Medulla oblongata (tissue), 1 donor: ENCODE measurements around the gene DGKB.
"Not testable (repeated sequence)": the region's sequence is repeated elsewhere in the genome, so short reads cannot be mapped to it uniquely, and the experiment has no call there.

ENCODE experiments used
- DNase-seq: peaks from one replicate; pipeline ENCODE4 v3.0.0-alpha.2; 2015; ENCODE audit errors: extremely low spot score

DGKB gene

DNA sequence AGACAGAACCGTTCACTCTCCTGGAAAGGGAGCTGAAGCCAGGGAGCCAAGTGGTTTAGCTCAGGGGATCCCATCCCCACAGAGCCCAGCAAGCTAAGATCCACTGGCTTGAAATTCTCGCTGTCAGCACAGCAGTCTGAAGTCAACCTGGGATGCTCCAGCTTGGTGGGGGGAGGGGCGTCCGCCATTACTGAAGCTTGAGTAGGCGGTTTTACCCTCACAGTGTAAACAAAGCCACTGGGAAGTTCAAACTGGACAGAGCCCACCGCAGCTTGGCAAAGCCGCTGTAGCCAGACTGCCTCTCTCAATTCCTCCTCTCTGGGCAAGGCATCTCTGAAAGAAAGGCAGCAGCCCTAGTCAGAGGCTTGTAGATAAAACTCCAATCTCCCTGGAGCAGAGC, 443.7 kb downstream of the DGKB start:
- not testable (repeated sequence) for DNase-seq

DNA sequence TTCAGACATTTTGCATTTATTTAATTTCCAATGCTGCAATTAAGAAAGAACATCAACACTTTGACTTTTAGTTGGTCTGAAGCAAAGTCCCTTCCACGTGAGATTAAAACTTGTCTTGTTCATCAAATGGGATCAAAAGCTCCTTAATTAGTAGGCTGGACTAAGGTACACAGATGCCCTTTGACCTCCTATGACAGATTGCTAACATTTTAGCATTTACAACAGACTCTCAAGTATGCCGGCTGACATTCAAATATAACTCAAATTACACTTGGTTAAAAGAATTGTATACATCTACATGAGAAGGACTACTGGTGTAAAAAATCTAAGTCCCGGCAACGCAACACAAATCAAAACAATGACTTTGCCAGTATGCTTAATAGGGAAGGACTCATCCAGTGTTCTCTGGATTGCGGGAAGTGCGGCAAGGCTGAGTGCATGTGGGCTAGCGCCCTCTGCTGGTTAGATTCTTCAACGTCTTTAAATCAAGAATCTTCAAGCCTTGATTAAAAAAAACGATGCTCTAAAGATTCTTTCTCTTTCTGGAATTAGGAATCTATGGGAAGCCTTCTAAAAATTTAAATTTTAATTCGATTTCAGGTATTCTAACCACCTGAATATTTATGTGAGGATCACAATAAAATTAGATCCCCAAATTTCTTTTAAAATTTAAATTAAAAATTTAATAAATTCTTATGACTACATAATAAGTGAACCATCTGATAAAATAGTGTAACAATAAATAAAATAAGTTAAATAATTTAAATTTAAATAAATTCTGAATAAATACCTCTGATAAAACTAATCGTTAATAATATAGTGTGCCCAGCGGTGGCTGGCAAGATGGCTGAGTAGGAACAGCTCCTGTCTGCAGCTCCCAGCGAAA, 444.7 kb downstream of the DGKB start:
- DNase-seq, result peak; percentile 88

DNA sequence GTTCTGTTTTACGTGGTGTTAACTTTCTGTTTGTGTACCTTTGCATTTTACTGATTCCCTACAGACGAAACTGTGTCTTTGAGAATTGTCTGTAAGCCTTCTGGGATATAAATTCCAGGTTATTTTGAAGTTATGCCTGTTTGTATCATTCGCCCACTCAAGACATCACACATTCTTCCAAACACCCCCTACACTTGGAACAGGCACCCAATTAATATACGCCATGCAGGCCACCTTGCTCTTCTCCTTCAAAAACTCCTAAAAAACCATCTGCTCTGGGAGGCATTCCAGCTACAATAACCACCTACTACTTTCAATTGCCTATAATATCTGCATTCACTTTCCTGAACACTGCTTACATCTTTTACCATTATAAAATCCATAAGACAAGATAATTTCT, 453.3 kb downstream of the DGKB start:
- DNase-seq, result no peak

DNA sequence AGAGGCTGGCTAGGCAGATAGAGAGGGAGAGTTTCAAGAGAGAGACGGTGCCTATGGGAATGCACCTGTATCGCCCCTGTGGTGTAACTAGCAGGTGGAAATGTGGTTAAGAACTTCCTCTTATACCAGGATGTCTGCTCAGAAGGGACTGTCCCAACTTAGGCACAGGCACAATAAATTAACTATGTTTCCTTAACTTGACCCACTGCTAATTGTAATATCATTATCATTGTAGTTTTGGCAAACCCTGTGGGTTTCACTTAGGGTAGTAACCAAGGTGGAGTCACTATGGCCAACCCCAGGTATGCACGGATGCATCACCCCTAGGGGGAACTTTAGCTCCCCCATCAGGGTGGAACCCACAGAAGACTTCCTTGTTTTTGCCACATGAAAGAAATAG, 455.7 kb downstream of the DGKB start:
- DNase-seq, result no peak

DNA sequence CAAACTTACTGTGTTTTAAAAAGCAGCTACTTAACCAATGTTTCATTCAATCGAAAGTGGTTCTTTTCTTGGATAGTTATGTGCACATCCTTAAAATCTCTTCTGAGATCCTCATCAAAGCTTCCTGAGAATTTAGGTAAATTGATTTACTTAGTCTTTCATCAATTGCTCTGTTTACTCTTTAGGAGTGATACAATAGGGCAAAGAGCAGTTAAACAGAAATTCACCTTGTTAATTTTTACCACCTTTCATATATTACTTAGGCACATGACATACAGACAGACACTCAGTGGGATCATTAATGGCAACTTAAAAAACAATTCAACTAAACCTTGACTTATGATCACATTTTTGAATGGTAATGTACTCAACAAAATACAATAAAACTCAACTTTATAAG, 456.3 kb downstream of the DGKB start:
- no peak for DNase-seq

DNA sequence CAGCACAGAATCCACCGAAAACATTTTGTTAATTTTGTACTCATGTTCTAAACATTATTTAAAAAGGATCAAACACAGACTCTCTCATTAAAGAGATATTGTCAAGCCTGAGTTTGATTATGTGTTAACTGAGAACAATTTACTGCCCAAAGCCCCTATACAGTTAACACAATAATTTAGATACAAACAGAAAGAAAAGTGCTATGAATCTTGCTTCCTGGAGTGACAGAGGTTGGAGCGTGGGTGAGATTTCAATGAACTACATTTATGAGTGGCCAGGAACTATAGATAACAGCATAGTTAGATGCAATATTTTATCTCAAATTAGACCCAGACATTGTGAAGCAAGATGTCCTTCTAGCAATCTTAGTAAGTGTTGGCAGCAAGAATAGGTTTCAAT, 464.2 kb downstream of the DGKB start:
- no peak for DNase-seq

DNA sequence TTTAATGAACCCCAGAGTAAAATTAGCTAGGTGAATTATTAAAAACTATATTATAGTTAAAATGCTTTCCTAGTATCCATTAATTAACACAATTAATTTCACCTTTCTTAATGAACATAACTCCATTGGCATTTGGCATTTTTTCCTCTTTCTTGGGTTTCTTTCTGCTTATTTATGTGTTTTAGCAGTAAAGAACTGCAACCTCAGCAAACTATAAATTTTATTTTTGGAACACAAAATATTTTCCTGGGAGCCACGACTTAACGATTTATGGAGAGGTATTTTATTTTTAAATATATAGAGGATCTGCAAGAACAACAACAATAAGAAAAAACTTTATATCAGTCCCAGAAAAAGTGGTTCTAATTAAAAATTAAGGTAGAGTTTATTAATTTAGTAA, 465.7 kb downstream of the DGKB start:
- DNase-seq, result no peak

DNA sequence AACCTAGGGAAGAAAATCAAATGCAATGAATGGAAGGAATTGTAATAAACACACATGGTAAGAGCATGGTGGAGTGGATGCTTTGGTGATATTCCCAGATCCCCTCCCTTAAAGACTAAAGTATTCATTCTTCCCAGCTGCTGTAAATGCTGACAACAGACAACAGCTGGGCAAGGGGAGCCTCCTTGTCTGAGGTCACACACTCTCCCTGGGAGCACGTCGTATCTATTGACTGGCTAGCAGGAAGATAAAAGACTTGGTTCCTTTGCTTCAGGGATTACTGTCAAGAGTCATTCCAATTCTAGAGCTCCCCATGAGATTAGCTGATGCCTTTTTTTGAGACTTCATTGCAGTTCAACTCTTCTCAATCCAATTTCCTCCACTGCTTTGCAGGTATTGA, 469.6 kb downstream of the DGKB start:
- DNase-seq, result no peak

DNA sequence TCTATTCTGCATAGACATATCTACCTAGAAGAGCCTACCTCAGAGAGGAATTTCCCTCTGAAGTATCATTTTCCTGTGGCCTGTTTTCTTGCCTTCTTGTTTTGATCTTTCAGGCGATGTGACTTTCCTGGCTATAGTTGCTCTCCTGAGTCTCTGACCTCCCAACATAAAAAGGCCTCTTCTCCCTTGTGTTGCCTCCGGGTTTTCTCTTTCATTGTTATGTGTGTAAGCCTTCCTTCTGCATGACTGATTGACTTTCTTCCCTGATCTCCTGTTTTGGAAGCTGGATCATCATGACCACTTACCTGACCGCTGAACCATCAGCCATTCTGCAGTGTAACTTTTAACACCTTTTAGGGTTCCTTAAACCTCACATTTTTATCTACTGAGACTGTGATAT, 471.6 kb downstream of the DGKB start:
- DNase-seq, result no peak

DNA sequence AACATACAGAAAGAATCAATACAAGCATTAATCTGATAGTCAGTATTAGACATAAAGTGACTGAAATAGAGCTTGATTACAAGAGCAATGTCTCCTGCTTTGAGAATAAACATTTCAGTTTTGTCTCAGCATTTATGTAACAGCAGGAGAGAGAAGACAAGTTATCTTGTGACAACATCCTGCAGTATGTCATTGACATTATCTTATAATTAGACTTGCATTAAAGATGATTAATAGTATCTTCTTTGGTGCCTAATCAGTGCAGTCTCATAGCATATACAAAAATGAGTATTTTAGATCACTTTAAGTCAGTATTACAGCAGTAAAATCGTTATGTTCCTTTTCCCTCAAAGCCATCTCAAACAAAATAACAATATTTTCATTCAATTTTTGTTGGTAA, 477.0 kb downstream of the DGKB start:
- DNase-seq, result no peak

DNA sequence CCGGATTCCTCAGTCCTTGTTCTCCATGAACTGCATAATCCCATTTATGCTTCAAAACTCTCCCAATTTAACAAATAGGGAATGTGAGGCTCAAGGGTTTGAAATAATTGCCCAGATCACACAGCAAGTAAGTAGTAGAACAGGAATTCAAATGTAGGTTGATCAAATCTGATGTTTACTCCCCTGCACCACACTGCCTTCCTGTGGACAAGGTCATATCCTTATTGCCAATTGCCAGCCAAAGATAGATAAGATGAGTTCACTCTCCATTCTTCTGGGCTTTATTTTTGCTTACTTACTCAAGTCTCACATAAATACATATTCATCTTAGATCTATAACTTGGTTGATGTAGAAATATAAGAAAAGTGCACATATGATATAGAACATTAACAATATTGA, 477.9 kb downstream of the DGKB start:
- no peak for DNase-seq

DNA sequence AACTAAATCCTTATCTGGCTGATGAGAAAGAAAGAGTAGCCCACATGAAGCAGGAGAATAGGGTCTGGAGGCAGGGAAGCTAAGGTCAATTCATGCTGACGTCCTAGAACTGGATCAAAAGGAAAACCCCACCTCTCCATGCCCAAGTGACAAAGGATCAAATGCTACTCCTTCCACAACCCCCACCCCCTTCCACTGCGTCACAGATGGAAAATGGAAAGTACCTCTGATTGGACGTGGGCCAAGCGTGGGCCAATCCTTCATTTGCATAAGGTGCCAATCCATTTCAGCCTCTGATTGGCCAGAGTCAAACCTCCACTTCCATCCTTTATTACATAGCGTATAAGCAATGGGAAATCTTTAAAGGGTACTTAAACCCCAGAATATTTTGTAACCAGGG, 481.8 kb downstream of the DGKB start:
- DNase-seq, result no peak

DNA sequence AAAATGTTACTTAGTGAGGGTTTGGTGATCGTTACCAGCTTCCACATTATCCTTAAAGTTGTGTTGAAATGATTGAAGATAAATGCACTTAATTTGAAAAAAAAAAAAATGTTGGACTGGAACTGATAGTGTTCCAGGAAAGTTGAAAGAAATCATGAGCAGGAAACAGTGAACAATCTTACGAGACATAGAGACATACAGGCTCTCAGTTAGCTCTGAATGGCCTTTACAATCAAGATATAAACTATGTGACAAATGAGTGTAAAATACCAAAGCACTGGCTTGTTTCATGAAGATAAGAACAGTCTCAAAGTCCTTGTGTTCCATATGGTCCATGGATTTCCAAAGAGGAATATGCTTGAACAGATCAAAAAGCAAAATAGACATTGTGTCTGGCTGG, 483.0 kb downstream of the DGKB start:
- DNase-seq, result no peak

DNA sequence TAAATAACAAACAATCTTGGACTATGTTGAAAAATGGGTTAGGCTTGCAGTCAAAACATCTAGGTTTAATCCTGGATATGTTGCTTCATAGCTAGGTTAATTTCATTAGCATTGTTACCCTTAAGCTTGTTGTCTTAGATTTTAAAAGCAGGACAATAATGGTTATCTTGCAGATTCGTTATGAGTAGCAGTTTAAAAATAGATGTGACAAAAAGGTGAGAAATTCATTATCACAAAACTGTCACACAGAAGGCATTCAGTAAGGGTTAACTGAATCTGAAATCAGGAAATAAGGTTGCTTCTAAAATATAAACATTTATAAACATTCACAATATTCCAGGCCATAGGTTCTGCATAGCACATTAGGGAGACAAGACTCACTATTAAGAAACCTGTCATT, 483.9 kb downstream of the DGKB start:
- no peak for DNase-seq

DNA sequence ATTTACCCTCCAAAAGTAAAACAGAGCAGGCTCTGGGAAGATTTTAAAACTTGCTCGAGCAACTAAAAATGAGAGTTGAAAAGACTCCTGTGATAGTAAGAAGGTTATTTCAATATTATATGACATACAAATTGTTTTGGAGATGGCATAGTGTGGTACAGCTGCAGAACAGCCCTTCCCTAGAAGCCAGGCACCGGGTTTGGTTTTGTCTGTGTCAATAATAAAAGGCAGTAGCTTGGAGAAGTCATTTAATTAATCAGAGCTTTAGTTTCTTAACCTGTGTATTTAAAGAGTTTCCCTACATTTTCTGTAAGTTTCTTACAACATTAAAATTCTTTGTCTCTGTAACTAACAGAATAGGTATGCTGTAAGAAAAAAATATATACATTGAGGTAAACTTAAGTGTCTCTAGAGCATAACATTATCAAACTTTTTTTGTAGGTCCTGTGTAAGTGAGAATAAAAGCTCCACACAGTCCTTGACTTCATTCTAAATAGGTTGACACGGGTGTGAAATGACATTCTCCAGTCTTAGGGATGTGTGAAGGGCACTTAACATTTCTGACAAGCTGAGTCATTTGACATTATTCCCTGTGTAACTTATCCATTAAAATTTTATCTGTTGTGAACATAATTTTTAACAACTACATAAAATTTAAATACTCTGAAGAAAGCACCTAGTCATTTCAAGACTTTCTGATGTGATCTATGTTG, 488.1 kb downstream of the DGKB start:
- no peak for DNase-seq

DNA sequence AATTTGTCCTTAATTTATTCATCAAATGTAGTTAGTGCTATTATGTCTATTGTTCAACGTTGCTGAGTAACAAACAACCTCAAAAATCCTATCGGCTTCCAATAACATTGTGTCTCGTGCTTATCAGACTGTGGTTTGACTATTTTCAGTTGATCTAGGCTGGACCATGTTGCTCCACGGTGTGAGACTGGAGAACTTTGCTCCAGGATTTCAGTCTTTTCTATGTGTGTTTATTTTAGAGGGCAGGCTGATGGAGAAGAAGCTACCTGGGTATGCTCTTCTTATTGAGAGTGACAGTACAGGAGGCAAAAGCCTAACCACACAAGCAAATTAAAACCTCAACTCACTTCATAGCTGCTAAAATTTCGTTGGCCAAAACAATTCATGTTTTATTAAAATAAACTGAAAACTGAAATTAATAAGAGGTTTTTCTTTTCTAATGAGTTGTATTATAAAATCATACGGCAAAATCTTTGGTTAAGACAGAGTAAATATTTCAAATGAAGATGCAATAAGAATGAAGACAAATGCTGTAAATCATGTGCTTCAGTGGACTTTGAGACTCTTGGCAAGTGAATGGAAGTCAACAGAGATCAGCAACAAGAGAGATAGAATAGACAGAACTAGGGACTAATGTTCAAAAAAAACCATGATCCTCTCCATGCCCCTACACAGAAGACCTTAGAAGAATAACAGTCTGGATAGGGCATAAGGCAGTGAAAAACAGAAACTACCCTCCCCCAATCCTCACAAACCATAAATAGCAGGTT, 495.1 kb downstream of the DGKB start:
- DNase-seq, result no peak

DNA sequence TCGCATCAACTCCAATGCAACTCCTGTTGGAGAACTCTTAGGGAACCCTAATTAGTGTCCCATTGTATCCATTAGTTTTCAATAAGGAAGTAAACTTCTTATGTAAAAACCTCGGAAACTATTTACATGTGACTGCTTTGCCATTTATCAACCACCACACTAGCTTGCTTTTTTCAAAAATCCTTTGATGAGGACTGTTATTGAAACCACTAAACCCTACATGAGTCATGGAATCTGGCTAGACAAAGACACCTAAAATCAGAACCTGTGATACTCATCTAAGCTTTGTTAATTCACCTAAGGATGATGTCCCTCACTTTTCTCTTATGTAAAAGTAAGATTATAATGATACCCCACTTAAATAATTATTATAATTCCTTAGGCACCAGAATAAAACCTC, 499.0 kb downstream of the DGKB start:
- no peak for DNase-seq

DNA sequence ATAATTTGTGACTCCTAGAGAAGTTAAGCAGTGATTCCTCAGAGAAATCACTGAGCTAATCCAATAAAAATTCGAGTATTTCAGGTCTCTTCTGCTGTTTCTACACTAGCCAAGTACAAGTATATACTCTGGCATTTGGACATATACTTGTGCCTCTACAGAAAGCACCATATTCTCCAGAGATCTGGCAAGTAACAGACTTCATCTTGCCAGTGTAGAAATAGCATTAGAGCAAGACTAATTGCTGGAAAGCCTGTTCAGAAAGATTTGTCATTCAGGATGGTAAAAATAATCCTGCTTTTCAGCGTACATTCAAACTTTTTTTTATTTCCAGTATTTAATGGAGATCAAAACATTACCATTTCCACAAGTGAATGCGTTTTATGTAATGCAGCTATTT, 502.3 kb downstream of the DGKB start:
- DNase-seq, result no peak

DNA sequence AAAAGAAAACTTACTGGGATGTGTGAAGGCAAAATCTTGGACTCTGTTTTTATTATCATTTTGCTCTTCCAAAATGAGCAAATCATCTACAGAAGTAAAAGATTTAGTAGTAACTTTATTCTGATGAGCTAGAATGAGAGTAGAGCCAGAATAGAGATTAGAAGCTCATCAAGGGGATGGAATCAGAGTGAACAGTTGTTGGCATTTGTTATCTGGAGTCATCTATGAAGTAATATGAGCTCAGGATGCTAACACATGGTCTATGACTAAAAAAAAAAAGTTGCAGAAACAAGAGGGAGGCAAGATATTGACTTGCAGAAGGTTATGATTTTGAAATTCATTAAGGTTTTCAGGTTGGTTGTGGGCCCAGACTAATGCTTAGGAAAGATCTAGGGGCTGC, 504.0 kb downstream of the DGKB start:
- no peak for DNase-seq

DNA sequence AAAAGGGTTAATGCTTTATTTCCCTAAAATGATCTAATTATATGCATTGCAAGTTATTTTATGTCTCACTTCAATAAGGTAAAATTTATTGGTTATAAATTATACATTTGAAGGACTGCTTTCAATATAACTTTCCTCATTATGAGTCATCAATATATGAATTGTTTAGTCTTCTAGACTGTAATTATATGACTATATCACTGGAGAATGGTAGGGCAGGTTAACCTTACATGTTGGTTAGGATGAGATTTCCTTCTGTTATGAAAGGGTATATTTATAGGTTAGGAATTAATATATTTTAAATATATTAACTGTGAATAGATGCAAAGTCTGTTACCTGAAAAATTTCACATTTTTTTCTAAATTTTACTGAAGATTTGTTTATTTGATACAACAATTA, 506.7 kb downstream of the DGKB start:
- no peak for DNase-seq

DNA sequence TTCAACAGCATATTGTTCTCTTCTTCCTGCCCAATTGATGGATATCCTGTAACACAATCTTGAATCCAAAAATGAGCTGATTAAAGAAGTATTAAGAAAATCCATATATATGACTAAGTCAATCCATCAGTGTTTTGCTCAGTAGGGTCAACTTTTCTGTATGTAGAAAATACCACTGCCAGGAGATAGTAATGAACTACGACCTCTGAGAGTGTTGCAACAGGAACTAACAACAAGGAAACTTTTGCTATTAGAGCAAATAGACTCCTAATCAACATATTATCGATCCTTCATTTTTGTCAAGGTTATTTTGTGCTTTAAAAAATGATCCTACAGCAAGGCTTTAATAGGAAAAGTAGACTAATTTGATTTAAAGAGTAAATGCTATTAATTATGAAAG, 507.8 kb downstream of the DGKB start:
- DNase-seq, result no peak

DNA sequence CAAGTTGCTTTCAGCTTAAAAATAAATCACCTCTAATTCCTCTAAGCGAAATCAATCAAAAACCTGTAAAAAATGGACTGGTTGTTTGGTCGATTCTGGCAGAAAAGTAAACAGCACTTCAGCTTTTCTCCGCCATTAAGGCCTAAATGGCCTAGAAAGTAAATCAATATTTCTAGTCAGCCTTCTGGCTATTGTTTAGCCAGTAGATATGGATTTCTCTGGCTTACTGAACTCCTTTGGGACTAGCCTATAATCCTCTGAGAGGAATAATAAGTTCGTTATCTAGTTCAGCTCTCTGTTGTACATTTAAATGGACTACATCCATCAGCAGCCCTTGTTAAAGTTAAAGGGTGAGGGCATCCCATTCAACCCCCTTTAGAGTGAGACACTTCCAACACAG, 513.0 kb downstream of the DGKB start:
- no peak for DNase-seq

DNA sequence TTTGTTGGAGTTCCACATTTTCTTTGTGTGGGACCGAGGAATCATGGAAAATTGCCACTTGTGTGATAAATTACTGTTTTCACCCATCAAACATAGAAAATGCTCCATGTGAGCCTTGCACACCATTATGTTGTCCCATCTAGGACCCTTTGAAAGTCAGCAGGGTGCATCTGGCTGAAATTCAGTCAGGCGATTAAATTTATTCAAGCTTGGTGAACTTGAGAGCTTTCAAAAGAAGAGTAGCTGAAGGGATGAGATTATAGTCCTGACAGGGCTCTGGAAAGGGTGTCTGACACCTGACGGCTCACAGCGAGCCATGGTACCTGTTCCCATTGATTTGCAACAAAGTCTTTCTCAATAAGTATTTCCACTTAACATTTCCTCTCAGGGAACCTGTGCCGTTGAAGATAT, 513.4 kb downstream of the DGKB start:
- DNase-seq, result no peak
